COR-L47 (cell line): Measurements from ENCODE around the gene ZNF418.
"Not testable (repeated sequence)": the region's sequence is repeated elsewhere in the genome, so short reads cannot be mapped to it uniquely, and the experiment has no call there.

ENCODE experiments used
- DNase-seq: peaks from one replicate; lab custom pipeline; 2025; lab: John Stamatoyannopoulos, UW

ZNF418 gene

GRCh38 chr19:57934820-57935665, at the start of gene ZNF418:
TSS of gene ZNF418 (minus strand) at chr19:57935402. CDS start at chr19:57933822, 1,580 bp downstream.
- DNase-seq: no peak

- no peak for DNase-seq
Observed at GRCh38 chr19:57978586-57979289, 43.5 kb upstream of the ZNF418 start.

- no peak for DNase-seq
Observed at GRCh38 chr19:57974434-57974833, 39.2 kb upstream of the ZNF418 start, which contains the start of gene C19orf18. TSS of gene C19orf18 (minus strand) at chr19:57974534. CDS start at chr19:57974432, 102 bp downstream.

GRCh38 chr19:57964761-57965160, 29.6 kb upstream of the ZNF418 start:
- DNase-seq: no peak

- DNase-seq: no peak
Observed at GRCh38 chr19:57961785-57962184, 26.6 kb upstream of the ZNF418 start.

GRCh38 chr19:57954996-57955395, 19.8 kb upstream of the ZNF418 start:
- no peak for DNase-seq

- no peak for DNase-seq
Observed at GRCh38 chr19:57949702-57950101, 14.5 kb upstream of the ZNF418 start.

- no peak for DNase-seq
Observed at GRCh38 chr19:57949296-57949695, 14.1 kb upstream of the ZNF418 start.

- peak; percentile 95 for DNase-seq
Observed at GRCh38 chr19:57947419-57948134, 12.4 kb upstream of the ZNF418 start, which contains the start of gene ZNF256. TSS of gene ZNF256 (minus strand) at chr19:57947706. CDS start at chr19:57947474, 232 bp downstream.

GRCh38 chr19:57947088-57947418, 11.9 kb upstream of the ZNF418 start:
- peak; percentile 4 for DNase-seq

GRCh38 chr19:57946316-57946715, 11.1 kb upstream of the ZNF418 start:
- DNase-seq: no peak

- no peak for DNase-seq
Observed at GRCh38 chr19:57941593-57941992, 6.4 kb upstream of the ZNF418 start.

GRCh38 chr19:57935731-57936130, 529 bp upstream of the ZNF418 start:
- DNase-seq: no peak

- DNase-seq: no peak
Observed at GRCh38 chr19:57927587-57927986, 7.6 kb downstream of the ZNF418 start.

GRCh38 chr19:57916168-57916995, 18.8 kb downstream of the ZNF418 start, which contains the start of gene ZNF417:
TSS of gene ZNF417 (minus strand) at chr19:57916592. CDS start at chr19:57916411, 181 bp downstream.
- peak; percentile 92 for DNase-seq

- DNase-seq: no peak
Observed at GRCh38 chr19:57914531-57914930, 20.7 kb downstream of the ZNF418 start.

- no peak for DNase-seq
Observed at GRCh38 chr19:57907394-57907793, 27.8 kb downstream of the ZNF418 start.

GRCh38 chr19:57905258-57905657, 29.9 kb downstream of the ZNF418 start:
- no peak for DNase-seq

GRCh38 chr19:57903618-57904184, 31.5 kb downstream of the ZNF418 start:
- DNase-seq: no peak

- no peak for DNase-seq
Observed at GRCh38 chr19:57900311-57900710, 34.9 kb downstream of the ZNF418 start.

- not testable (repeated sequence) for DNase-seq
Observed at GRCh38 chr19:57890706-57891105, 44.5 kb downstream of the ZNF418 start.
